ENCODE measurements around the gene STRADB.
"Not testable (repeated sequence)": the region's sequence is repeated elsewhere in the genome, so short reads cannot be mapped to it uniquely, and the experiment has no call there.

Gene STRADB

GRCh38 chr2:201470821-201471731 is 19.5 kb downstream of the STRADB start:
- no peak for DNase-seq

- DNase-seq: no peak
These were observed 20.3 kb downstream of the STRADB start for GRCh38 chr2:201471732-201472393.

DNA sequence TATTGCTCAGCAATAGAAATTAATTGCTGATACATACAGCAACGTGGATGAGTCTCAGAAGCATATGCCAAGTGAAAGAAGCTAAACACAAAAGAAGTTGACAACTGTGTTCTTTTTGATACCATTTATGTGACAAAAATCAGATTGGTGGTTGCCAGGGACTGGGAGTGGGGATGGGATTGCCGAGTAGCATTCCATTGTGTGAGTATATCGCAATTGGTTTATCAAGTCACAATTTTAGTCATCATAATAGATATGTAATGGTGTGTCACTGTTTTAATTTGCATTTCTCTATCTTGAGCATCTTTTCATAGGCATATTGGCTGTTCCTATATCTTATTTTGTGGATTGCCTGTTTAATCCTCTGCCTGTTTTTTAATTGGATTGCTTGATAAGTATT is 20.9 kb downstream of the STRADB start:
- DNase-seq: no peak

- DNase-seq: no peak
These were observed 31.0 kb downstream of the STRADB start for GRCh38 chr2:201482543-201482942.

- no peak for DNase-seq
These were observed 31.8 kb downstream of the STRADB start for GRCh38 chr2:201483342-201483741.

- not testable (repeated sequence) for DNase-seq
These were observed 32.2 kb downstream of the STRADB start for GRCh38 chr2:201483758-201484157.

- no peak for DNase-seq
These were observed 33.3 kb downstream of the STRADB start for GRCh38 chr2:201484805-201485204.

GRCh38 chr2:201490291-201490690 is 38.8 kb downstream of the STRADB start:
- DNase-seq: no peak

GRCh38 chr2:201496785-201497184 is 45.2 kb downstream of the STRADB start:
- no peak for DNase-seq

DNA sequence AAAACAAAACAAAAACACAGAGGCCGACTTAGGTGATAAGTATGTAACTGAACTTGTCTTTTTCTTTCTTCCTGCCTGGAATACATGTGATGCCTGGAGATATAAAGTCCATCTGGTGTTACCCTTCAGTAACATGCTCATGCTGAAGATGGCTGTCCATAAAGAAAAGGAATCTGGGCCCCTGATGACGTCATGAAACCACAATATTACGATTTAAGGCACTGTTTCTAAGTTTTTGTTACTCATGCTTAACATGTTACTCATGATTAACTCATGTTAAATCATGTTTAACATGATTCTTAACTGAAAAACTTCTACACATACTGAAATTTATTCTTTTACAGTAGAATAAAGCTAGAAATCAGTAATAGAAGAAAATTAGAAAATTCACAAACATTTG is 49.0 kb downstream of the STRADB start:
- DNase-seq: no peak

GRCh38 chr2:201502713-201503112 is 51.2 kb downstream of the STRADB start:
- no peak for DNase-seq

- DNase-seq: no peak
These were observed 56.2 kb downstream of the STRADB start for GRCh38 chr2:201507725-201508124.

- DNase-seq: no peak
These were observed 61.7 kb downstream of the STRADB start for GRCh38 chr2:201513271-201513670.

- no peak for DNase-seq
These were observed 64.2 kb downstream of the STRADB start for GRCh38 chr2:201515573-201516246.

DNA sequence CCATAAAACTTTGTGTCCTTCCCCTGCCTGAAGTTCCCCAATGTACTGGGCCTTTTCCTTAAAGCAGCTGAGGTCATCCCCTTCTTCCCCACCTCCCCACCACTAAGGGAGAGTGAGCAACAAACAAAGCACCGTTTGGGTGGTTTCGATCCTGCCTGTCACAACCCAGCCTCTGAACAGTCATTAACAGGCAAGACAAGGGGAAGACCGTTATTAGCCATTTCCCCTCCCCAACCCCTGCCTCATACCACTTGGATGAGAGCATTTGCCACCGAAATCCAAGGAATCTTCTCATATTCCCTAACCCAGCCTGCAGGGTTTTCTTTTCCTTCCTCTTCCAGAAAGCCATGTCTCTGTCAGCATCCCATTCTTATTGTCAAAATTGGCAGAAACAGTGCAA is 65.6 kb downstream of the STRADB start:
- DNase-seq: no peak

GRCh38 chr2:201520201-201520600 is 68.7 kb downstream of the STRADB start:
- DNase-seq: no peak

DNA sequence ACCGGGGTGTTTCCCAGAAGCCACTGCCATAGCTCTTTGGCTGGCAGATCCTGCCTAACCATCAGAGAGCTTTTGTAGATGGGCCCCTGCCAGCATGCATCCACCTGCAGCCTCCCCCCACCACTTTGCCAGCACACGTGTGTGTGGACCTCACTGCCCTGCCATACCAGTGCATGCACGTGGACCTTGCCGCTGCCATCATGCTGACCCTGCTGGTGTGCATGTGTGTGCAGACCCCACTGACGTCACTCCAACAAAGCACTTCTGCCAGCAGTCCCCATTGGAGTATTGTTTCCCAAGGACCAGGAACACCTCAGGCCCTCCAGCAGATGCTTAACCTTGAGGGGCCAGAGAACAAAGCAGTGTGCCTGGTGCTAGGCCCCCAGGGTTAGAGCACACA is 71.4 kb downstream of the STRADB start:
- DNase-seq: no peak

DNA sequence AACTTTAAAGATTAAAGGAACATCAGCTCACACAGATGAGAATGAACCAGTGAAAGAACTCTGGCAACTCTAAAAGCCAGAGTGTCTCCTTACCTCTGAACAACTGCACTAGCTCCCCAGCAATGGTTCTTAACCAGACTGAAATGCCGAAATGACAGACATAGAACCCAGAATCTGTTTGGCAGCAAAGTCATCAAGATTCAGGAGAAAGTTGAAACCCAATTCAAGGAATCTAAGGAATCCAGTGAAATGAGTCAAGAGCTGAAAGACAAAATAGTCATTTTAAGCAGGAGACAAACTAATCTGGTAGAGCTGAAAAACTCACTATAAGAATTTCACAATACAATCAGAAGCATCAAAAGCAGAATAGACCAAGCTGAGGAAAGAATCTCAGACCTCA is 72.0 kb downstream of the STRADB start:
- no peak for DNase-seq

All from CD4-positive, alpha-beta T cell treated with Interferon gamma for 1 hour (primary cell).